Measurements from ENCODE around the gene PCDHB11. TPM values are rescaled to one million over a fixed set of nuclear protein-coding genes. Genes with fewer than 3 reads are reported as not detected.

PCDHB11 gene
- total RNA-seq, 4 donors from 2014 or later, result 0.20 to 1.5 (median 0.61) TPM

DNA sequence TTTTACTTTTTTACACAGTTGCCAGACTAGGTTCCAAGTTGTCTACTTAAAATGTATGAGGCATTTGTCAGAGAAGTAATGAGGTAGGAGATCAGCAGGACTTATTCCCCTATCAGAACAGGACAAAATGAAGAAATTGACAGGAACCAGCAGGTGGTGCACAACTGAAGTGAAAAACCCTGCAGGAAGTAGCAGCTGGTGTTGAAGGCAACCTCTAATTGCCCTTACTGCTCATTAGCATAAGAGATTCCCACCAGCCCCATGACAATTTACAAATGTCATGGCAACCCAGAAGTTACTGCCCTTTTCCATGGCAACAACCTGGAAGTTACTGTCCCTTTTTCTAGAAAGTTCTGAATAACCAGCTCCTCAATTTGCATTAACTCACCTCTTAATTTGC is 51.1 kb downstream of the PCDHB11 start:
- no peak overlapping the region for H3K27ac ChIP-seq
- H3K36me3 ChIP-seq, result no peaks in the 10 kb centered on the region
- no peaks in the 10 kb centered on the region for H3K27me3 ChIP-seq
- in situ Hi-C loops (cut with MboI; ENCODE audit: low pct_ligation_motif_present in 1 of 4, low pct_unique_long_range_greater_than_20kb in 1 of 4, low sequenced_read_pairs in 3 of 4), result no loop called here
- intact Hi-C loops (cut with DNase I; ENCODE audit: low total_unique reads), result no loop called here
- no peaks in the 10 kb centered on the region for H3K4me1 ChIP-seq
- H3K4me3 ChIP-seq, result no peak overlapping the region
- TF ChIP-seq EP300 (IDR thresholded peaks at IDR 0.05; ENCODE audit: low read depth), result no peak
- TF ChIP-seq POLR2A (IDR thresholded peaks at IDR 0.05), result no peak
- no peak for TF ChIP-seq POLR2AphosphoS5 (IDR thresholded peaks at IDR 0.05)
- TF ChIP-seq, protein P1, sequence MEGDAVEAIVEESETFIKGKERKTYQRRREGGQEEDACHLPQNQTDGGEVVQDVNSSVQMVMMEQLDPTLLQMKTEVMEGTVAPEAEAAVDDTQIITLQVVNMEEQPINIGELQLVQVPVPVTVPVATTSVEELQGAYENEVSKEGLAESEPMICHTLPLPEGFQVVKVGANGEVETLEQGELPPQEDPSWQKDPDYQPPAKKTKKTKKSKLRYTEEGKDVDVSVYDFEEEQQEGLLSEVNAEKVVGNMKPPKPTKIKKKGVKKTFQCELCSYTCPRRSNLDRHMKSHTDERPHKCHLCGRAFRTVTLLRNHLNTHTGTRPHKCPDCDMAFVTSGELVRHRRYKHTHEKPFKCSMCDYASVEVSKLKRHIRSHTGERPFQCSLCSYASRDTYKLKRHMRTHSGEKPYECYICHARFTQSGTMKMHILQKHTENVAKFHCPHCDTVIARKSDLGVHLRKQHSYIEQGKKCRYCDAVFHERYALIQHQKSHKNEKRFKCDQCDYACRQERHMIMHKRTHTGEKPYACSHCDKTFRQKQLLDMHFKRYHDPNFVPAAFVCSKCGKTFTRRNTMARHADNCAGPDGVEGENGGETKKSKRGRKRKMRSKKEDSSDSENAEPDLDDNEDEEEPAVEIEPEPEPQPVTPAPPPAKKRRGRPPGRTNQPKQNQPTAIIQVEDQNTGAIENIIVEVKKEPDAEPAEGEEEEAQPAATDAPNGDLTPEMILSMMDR (IDR thresholded peaks at IDR 0.05), result no peak
- peaks cover 88 to 97% of the 10 kb centered on the region in 2 donors for H3K9me3 ChIP-seq
- no peak for DNase-seq

Other genes with a start within 250 kb of the PCDHB11 start
- gene PCDHAC2, start 233.2 kb upstream of the PCDHB11 start, total RNA-seq, result under 1 TPM in 2 of 4 donors, not detected in 2; 0.41 to 0.48 TPM
- not detected for gene PCDHB1, start 148.3 kb upstream of the PCDHB11 start, total RNA-seq
- 1 to 10 TPM in 3 of 4 donors, under 1 TPM in 1; 0.80 to 1.9 (median 1.2) TPM for gene PCDHB2, start 105.0 kb upstream of the PCDHB11 start, total RNA-seq
- gene PCDHB3, start 99.2 kb upstream of the PCDHB11 start, total RNA-seq, result under 1 TPM in 3 of 4 donors, not detected in 1; 0.64 to 0.82 (median 0.80) TPM
- 1 to 10 TPM in 1 of 4 donors, under 1 TPM in 3; 0.68 to 2.2 (median 0.77) TPM for gene PCDHB4, start 77.8 kb upstream of the PCDHB11 start, total RNA-seq
- gene PCDHB5, start 64.4 kb upstream of the PCDHB11 start, total RNA-seq, result 1 to 10 TPM in 3 of 4 donors, not detected in 1; 1.1 to 3.0 (median 1.3) TPM
- under 1 TPM in 2 of 4 donors, not detected in 2; 0.14 to 0.32 TPM for gene PCDHB6, start 49.6 kb upstream of the PCDHB11 start, total RNA-seq
- 1 to 10 TPM in 1 of 4 donors, under 1 TPM in 3; 0.37 to 1.6 (median 0.67) TPM for gene PCDHB7, start 27.0 kb upstream of the PCDHB11 start, total RNA-seq
- under 1 TPM in 2 of 4 donors, not detected in 2; 0.14 to 0.16 TPM for gene PCDHB8, start 21.8 kb upstream of the PCDHB11 start, total RNA-seq
- gene PCDHB16, start 17.2 kb upstream of the PCDHB11 start, total RNA-seq, result 1 to 10 TPM in 1 of 4 donors, under 1 TPM in 3; 0.20 to 1.6 (median 0.65) TPM
- gene PCDHB9, start 12.5 kb upstream of the PCDHB11 start, total RNA-seq, result 1 to 10 TPM in 1 of 4 donors, under 1 TPM in 2, not detected in 1; 0.40 to 1.6 (median 0.64) TPM
- 1 to 10 TPM in 1 of 4 donors, under 1 TPM in 2, not detected in 1; 0.68 to 1.1 (median 0.79) TPM for gene PCDHB10, start 7.3 kb upstream of the PCDHB11 start, total RNA-seq
- 1 to 10 TPM in 2 of 4 donors, under 1 TPM in 2; 0.40 to 1.9 (median 1.1) TPM for gene PCDHB12, start 9.1 kb downstream of the PCDHB11 start, total RNA-seq
- gene PCDHB13, start 14.3 kb downstream of the PCDHB11 start, total RNA-seq, result 1 to 10 TPM; 1.8 to 4.1 (median 2.5) TPM
- gene PCDHB14, start 23.7 kb downstream of the PCDHB11 start, total RNA-seq, result 1 to 10 TPM; 1.4 to 3.3 (median 2.8) TPM
- 1 to 10 TPM in 3 of 4 donors, under 1 TPM in 1; 0.75 to 5.6 (median 1.1) TPM for gene PCDHB15, start 45.8 kb downstream of the PCDHB11 start, total RNA-seq
- gene SLC25A2, start 104.4 kb downstream of the PCDHB11 start, total RNA-seq, result 1 to 10 TPM in 2 of 4 donors, not detected in 2; 1.4 to 1.8 TPM
- gene TAF7, start 121.2 kb downstream of the PCDHB11 start, total RNA-seq, result 10 to 100 TPM; 41.9 to 62.5 (median 50.3) TPM
- under 1 TPM in 2 of 4 donors, not detected in 2; 0.55 to 0.64 TPM for gene PCDHGA1, start 130.9 kb downstream of the PCDHB11 start, total RNA-seq
- 1 to 10 TPM in 3 of 4 donors, under 1 TPM in 1; 0.68 to 1.9 (median 1.6) TPM for gene PCDHGA2, start 139.1 kb downstream of the PCDHB11 start, total RNA-seq
- gene PCDHGA3, start 144.2 kb downstream of the PCDHB11 start, total RNA-seq, result 1 to 10 TPM in 2 of 4 donors, under 1 TPM in 2; 0.55 to 4.9 (median 1.1) TPM
- 10 to 100 TPM in 1 of 4 donors, 1 to 10 TPM in 2, under 1 TPM in 1; 0.96 to 10.5 (median 3.4) TPM for gene PCDHGB1, start 150.5 kb downstream of the PCDHB11 start, total RNA-seq
- gene PCDHGA4, start 155.4 kb downstream of the PCDHB11 start, total RNA-seq, result 10 to 100 TPM in 1 of 4 donors, 1 to 10 TPM in 2, not detected in 1; 1.4 to 18.0 (median 1.6) TPM
- gene PCDHGB2, start 160.4 kb downstream of the PCDHB11 start, total RNA-seq, result 10 to 100 TPM in 1 of 4 donors, 1 to 10 TPM in 3; 2.1 to 12.7 (median 3.2) TPM
- gene PCDHGA5, start 164.5 kb downstream of the PCDHB11 start, total RNA-seq, result 1 to 10 TPM in 3 of 4 donors, not detected in 1; 2.5 to 4.1 (median 3.4) TPM
- gene PCDHGB3, start 170.6 kb downstream of the PCDHB11 start, total RNA-seq, result 1 to 10 TPM; 1.4 to 3.8 (median 2.6) TPM
- gene PCDHGA6, start 174.3 kb downstream of the PCDHB11 start, total RNA-seq, result 1 to 10 TPM; 2.4 to 7.5 (median 3.7) TPM
- gene PCDHGA7, start 183.1 kb downstream of the PCDHB11 start, total RNA-seq, result 1 to 10 TPM; 2.0 to 8.6 (median 3.2) TPM
- gene PCDHGB4, start 188.1 kb downstream of the PCDHB11 start, total RNA-seq, result 1 to 10 TPM in 2 of 4 donors, under 1 TPM in 2; 0.40 to 4.4 (median 2.4) TPM
- gene PCDHGA8, start 193.0 kb downstream of the PCDHB11 start, total RNA-seq, result 10 to 100 TPM in 1 of 4 donors, 1 to 10 TPM in 3; 1.5 to 11.5 (median 2.5) TPM
- gene PCDHGB5, start 198.3 kb downstream of the PCDHB11 start, total RNA-seq, result 10 to 100 TPM in 2 of 4 donors, 1 to 10 TPM in 2; 5.3 to 23.3 (median 9.2) TPM
- gene PCDHGA9, start 203.2 kb downstream of the PCDHB11 start, total RNA-seq, result 1 to 10 TPM; 1.2 to 4.6 (median 3.4) TPM
- 1 to 10 TPM; 1.9 to 5.9 (median 4.7) TPM for gene PCDHGB6, start 208.4 kb downstream of the PCDHB11 start, total RNA-seq
- 1 to 10 TPM; 4.0 to 6.5 (median 6.1) TPM for gene PCDHGA10, start 213.4 kb downstream of the PCDHB11 start, total RNA-seq
- gene PCDHGB7, start 218.1 kb downstream of the PCDHB11 start, total RNA-seq, result 10 to 100 TPM in 1 of 4 donors, 1 to 10 TPM in 3; 7.0 to 10.1 (median 9.1) TPM
- 1 to 10 TPM; 2.6 to 5.8 (median 4.4) TPM for gene PCDHGA11, start 221.4 kb downstream of the PCDHB11 start, total RNA-seq
- gene PCDHGA12, start 230.9 kb downstream of the PCDHB11 start, total RNA-seq, result 10 to 100 TPM in 1 of 4 donors, 1 to 10 TPM in 3; 1.6 to 14.2 (median 4.8) TPM

Measured in transverse colon (tissue), 4 donors.